ENCODE results near the gene RIMBP2.

- TF ChIP-seq EZH2 (IDR thresholded peaks at IDR 0.05; ENCODE audit: borderline replicate concordance, low read depth, low read length, severe bottlenecking) (no peak), CTCF (IDR thresholded peaks at IDR 0.05; ENCODE audit: borderline replicate concordance, extremely low read depth, low read length, poor library complexity, severe bottlenecking) (no peak)
These were observed 229.1 kb downstream of the RIMBP2 start for GRCh38 chr12:130486891-130487416.
